ENCODE measurements around the gene LIPT2.

GRCh38 chr11:74449369-74449931, 44.1 kb downstream of the LIPT2 start:
- TF ChIP-seq CTCF (IDR thresholded peaks at IDR 0.05) (no peak), POLR2A (IDR thresholded peaks at IDR 0.05) (no peak)

All from lower leg skin (tissue), 3 donors.